ENCODE results near the gene MDP1.
A peak's percentile ranks its signal among the peaks of the same experiment; 100 is the strongest.

The MDP1 gene

DNA sequence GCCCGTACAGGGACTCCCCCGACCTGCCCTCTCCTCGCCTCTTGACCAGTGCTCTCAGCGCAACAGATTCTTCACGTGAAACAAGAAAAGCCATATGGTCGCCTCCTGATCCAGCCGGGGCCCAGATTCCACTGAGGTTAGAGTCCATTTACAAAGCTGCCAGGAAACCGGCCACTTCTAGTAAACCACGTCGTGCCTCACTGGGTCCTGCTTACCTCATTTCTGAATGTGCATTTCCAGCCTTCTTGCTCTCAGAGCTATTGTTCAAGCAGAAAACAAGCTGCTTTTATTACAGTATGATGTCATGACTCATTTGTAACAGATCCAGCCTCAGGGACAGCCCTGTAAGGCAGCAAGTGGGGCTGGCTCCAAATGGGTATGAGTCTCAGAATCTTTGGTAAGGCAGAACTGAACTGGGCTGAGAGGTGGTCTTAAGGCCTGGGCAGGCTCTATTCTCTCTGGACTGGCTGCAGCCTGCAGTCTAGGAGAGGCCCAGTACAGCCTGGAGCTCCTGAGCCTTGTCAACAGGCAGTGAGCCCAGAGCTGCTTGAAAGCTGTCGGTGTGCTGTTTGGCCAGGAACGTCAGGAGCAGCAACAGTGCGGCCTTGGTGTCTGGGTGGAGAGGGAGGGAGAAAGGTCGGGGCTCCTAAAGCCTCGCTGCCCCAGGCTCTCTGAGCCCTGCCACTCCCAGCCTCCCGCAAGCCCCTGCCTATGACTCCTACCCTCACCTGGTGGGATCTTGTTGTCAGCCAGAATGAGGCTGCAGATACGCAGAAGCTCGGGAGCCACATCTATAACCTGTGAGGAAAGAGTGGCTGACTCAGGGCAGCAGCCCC lies 35.7 kb downstream of the MDP1 start:
- no peak for DNase-seq

DNA sequence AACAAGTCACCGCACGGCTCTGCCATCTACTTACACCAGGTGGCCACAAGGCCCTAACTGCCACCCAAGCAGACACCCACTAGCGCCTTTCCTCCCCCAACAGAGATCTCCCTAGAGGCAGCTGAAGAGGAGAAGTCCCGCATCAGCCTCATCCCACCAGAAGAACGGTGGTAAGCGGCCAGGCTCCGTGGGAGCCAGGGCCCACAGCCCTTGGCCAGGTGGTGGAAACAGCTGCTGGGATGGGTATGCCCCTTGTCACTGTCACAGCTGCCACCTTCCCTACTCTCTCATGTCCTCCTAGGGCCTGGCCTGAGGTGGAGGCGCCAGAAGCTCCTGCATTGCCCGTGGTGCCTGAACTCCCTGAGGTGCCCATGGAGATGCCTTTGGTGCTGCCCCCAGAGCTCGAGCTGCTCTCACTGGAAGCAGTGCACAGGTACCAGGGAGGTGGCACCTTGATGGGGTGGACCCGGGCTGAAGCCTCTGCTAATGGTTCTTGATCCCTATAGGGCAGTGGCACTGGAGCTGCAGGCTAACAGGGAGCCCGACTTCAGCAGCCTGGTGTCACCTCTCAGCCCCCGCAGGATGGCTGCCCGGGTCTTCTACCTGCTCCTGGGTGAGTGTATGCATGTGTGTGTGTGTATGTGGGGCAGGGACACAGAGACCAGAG lies 36.4 kb downstream of the MDP1 start:
- no peak for DNase-seq

DNA sequence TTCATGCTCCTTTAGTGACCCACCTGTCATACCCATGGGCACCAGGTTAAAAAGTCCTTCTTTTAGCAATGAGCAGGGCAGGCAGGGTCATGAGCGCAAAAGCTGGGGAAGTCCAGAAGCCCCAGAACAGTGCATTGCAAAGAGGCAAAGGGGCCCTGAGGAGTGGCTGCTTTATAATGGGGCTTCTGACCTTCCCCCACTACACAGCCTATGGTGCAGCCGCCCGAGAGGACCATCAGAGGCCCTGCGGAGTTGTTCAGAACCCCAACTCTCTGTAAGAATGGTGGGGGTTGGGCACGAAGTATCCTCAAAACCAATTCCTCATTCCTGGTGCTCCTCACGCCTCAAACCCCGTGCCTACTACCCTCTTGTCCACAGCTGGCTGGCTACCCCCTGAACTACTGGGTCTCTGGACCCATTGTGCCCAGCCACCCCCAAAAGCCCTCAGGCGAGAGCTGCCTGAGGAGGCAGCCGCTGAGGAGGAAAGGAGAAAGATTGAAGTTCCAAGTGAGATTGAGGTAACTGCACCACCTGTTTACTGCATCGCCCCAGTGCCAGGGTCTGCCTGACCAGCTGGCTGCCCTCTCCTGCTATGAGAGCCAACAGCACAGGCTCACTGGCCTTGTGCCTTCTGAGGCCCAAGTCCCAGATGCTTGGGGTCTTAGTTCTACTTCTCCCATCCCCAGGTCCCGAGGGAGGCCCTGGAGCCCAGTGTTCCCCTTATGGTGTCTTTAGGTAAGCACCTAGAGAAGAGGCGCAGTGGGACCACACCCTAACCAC lies 37.3 kb downstream of the MDP1 start:
- DNase-seq = no peak

DNA sequence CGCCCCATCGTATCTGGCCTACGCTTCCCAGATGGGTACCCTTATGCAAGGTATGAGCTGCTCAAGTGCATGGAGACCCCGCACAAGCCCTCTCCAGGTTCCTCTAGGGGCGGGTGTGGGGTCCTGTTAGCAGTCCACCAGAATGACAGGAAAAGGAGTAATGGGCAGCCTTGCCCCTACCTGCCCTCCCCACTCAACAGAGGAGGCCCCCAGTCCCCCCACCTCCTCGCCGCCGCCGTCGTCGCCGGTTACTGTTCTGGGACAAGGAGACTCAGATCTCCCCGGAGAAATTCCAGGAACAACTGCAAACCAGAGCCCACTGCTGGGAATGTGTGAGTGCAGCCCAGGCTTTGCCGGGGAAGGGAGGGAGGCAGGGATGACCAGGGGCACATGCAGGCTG lies 38.0 kb downstream of the MDP1 start:
- no peak for DNase-seq

DNA sequence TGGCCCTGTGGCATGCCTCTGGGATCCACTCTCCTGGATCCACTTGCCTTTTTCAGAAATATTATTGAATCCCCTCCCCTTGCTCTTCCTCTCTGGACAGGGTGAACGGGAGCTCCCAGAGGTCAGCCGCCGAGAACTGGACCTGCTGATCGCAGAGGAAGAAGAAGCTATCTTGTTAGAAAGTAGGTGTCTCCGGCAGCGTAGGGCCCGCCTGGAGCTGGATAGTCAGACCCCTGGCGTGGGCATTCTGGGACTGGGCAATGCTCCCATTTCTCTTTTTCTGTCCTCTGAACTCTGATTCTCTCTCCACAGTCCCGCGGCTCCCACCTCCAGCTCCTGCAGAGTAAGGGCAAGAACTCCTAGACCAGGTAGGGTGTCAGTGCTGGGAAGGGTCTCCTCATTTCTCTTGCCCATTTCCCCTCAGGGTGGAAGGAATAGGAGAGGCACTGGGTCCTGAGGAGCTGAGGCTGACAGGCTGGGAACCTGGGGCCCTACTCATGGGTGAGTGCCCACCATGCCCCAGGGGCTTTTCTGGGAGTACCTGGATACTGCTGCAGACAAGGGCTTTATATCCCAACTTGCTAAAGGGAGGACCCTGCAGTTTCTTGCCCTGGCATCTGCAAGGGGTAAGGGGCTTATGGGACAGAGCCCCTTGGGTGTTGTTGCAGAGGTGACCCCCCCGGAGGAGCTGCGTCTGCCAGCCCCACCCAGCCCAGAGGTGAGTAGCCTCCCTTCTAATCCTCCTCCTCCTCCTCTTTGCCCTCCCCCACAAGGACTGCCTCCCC lies 38.6 kb downstream of the MDP1 start:
- no peak for DNase-seq

DNA sequence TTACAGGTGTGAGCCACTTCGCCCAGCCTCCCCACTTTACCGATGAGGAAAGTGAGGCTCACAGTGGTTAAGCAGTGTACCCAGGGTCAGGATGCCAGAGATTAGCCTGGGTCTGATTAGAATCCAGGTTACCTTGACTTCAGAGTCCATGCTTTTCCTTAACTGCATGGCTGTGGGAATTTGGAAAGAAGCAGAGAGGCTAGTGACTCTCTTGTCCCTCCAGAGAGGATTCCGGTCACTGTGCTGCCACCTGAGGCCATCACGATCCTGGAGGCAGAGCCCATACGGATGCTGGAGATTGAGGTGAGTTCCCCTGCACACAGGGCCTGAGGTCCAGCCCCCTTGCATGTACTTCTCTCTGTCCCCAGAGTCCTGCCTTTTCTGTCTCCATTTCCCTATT lies 39.3 kb downstream of the MDP1 start:
- no peak for DNase-seq

DNA sequence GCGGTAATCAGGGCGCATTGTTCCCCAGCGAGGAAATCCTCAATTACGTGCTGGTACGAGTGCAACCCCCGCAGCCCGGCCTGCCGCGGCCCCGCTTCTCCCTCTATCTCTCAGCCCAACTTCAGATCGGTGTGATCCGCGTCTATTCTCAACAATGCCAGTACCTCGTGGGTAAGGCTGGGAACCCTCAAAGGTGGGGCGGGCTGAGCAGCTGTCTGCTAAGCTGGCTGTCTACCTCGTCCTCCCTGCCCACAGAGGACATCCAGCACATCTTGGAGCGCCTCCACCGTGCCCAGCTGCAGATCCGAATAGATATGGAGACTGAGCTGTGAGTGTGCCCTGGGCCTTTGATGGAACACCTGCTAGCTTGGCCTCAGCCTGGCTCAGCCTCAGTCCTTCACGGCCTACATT lies 43.0 kb downstream of the MDP1 start:
- DNase-seq = no peak

DNA sequence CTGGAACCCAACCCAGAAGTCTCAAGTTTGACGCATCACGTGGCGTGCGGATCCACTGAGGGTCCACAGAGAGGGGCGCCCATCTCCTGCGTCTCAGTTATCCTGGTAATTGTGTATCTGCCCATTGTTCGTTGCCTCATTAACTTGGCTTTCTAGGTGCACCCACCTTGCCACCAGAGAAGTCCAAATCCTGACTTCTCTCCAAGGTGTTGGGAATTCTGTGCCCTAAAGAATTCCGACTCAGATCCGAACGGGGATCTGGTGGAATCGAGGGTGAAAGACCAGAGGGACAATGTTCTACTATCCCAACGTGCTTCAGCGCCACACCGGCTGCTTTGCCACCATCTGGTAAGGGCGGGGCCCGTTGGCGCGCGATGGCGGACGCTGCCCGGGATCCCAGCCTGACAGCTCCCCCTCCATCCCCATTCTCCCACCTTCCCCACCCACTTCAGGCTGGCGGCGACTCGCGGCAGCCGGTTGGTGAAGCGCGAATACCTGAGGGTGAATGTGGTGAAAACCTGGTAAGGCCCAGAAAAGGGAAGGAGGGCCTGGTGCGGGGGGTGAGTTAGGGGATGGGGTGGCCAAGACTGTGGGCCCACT lies 43.5 kb downstream of the MDP1 start:
- no peak for DNase-seq

DNA sequence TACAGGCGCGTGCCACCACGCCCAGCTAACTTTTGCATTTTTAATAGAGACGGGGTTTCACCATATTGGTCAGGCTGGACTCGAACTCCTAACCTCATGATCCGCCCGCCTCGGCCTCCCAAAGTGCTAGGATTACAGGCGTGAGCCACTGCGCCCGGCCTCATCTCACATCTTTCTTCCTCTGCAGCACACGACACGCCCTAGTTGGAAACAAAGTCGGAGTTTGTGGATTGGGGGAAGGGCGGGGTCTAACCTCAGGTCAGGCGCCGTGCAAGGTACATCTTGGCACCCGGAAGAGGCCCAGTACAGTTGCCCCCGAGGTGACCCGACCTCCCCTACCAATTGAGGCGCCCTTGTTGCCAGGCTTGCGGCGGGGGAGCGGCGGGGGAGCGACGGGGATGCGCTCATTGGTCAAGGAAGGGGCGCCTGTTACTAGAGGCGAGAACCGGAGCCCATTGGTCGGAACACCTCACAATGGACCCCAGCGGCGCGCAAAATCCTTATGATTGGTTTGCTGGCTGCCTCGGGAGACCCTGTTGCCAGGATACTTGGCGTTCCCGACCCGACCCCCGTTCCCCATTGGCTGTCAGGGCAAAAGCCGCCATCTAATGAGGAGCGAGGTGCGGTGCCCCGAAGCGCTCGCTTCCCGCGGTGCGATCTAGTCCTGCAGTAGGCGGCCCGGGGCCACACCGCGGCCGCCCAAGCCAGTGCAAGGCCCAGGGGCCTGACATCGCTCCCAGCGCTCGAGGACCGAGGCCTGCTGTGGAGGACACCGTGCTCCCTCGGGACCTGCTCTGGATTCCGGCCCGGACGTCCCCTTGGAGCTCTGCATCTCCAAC lies 44.2 kb downstream of the MDP1 start, which contains the start of gene REC8:
TSS of gene REC8 (plus strand) at position 659 of the 839 bp plus-strand sequence. CDS start 473 bp downstream, outside the sequence.
- no peak for DNase-seq

DNA sequence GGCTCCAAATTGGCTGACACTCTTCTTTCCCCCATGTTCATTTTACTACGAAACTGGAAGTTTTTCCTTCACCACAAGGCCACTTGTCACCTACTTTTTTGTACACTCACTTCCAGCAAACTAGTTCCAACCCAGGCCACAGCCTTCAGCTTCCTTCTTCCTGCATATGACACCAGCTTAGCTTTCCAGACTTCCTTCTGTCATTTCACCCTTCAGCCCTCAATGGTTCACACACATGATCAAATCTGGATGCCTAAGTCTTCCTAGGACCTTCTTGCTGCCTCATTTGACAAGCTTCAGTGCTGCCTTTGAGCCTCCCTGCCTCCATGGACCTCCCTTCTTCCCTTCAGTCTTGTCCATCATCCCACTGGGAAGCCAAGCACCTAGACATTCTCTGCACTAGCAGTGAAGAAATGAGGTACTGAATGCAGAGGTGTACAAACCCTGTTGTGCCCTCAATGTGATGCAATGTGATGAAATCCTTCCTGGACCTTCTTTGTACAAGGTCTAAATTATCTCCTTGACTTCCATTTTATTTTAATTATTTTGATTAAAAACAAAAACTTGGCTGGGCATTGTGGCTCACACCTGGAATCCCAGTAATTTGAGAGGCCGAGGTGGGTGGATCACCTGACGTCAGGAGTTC lies 48.3 kb downstream of the MDP1 start:
- DNase-seq = peak; percentile 59

DNA sequence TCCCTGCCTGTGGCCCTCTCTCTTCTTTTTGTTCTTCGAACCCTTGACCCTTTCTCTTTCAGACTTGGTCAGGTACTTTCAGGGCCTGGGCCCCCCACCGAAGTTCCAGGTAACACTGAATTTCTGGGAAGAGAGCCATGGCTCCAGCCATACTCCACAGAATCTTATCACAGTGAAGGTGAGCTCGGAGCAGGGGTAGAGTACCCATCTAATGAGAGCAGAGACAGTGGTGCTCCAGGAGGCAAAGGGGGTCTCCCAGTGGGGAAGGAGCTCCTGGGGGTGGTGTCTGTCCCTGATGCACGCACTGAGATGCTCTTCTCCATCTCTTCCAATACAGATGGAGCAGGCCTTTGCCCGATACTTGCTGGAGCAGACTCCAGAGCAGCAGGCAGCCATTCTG lies 50.1 kb downstream of the MDP1 start:
- DNase-seq = no peak

DNA sequence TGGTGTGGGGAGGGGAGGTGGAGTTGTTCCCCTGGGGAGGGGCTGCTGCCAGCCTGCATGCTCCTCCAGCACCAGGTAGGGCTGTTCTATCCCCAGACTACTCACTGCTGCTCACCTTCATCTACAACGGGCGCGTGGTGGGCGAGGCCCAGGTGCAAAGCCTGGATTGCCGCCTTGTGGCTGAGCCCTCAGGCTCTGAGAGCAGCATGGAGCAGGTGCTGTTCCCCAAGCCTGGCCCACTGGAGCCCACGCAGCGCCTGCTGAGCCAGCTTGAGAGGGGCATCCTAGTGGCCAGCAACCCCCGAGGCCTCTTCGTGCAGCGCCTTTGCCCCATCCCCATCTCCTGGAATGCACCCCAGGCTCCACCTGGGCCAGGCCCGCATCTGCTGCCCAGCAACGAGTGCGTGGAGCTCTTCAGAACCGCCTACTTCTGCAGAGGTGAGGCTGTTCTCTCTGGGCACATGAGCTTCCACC lies 51.3 kb downstream of the MDP1 start:
- no peak for DNase-seq

All from suppressor macrophage treated with lipopolysaccharide for 4 hours (primary cell).